Fibroblast of gingiva (primary cell): Measurements from ENCODE around the gene BMERB1.
A peak's percentile ranks its signal among the peaks of the same experiment; 100 is the strongest.
"Not testable (repeated sequence)": the region's sequence is repeated elsewhere in the genome, so short reads cannot be mapped to it uniquely, and the experiment has no call there.

Experiments
- DNase-seq: peaks from one replicate; pipeline ENCODE4 v3.0.0-alpha.2; 2011; ENCODE audit warnings: low read depth

BMERB1 gene

DNA sequence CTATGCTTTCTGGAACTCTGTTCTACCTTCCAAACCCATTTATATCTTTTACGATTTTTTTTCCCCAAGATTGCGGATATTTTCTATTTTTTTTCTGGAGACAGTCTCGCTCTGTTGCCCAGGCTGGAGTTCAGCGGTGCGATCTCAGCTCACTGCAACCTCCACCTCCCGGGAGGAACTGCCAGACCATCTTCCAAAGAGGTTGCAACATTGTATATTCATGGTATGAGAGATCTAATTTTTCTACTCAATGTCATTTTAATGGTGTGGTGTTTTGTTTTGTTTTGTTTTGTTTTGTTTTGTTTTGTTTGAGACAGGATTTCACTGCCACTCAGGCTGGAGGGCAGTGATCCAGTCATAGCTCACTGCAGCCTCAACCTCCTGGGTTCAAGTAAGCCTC lies 8.5 kb upstream of the BMERB1 start:
- DNase-seq = no peak

DNA sequence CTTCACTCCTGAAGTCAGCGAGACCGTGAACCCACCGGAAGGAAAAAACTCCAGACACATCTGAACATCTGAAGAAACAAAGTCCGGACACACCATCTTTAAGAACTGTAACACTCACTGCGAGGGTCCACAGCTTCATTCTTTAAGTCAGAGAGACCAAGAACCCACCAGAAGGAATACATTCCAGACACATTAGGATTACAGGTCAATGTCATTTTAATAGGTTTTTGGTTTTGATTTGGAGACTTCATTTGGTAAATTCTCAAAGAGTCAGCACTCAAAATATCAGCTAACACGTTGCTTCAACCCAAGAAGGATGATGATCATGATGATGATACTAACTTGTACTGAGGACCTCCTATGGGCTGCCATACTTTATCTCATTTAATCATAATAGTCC lies 7.6 kb upstream of the BMERB1 start:
- no peak for DNase-seq

DNA sequence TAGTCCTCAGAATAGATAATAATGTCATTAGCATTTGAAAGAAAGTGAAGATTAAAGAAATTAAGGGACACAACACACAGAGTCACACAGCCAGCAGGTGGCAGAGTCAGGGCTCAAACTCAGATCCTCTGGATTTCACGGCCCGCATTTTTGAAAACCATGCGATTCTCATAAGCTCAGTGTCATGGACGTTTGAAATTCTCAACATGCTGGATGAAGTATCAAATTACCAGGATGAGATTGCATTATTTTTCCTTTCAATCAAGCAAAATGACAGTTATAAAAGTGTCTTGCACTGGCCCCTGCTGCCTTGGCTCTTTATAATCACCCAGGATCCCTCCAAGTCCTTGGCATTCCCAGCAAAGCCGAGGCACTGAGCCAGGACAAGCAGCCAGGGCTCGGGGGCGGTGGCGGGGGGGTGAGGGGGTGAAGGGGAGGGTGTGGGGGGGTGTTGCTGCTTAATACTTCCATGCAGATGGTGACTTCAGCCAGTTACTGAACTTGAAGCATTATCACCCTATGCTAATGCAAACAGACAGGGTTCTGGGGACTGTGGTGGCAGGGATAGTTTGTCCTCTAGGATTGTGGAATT lies 6.6 kb upstream of the BMERB1 start:
- DNase-seq = peak; percentile 85

DNA sequence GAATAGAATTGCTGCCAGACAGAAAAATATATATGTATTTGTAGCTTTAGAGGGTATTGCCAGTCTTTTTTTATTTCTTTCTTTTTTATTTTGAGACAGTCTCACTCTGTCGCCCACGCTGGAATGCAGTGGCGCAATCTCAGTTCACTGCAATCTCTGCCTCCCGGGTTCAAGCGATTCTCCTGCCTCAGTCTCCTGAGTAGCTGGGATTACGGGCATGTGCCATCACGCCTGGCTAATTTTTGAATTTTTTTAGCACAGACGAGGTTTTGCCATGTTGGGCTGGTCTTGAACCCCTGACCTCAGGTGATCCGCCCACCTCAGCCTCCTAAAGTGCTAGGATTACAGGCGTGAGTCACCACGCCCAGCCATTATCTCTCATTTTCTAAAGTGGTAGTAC lies 3.5 kb upstream of the BMERB1 start:
- not testable (repeated sequence) for DNase-seq

DNA sequence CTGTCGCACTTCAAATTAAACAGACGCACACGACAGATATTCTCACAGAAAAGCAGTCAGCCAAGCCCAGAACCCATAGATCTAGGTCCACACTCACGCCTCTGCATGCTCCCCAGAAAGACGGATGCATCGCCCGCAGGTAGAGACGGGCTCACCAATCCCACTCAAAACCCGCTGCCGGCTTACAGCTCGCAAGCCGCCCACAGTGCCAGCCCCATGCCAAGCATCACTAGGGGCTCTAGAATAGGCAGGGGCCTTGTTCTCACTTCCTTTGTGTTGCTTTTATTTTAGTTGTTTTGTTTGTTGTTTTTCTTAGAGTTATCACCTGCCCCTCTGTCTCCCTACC lies 336 bp upstream of the BMERB1 start:
- DNase-seq = no peak

DNA sequence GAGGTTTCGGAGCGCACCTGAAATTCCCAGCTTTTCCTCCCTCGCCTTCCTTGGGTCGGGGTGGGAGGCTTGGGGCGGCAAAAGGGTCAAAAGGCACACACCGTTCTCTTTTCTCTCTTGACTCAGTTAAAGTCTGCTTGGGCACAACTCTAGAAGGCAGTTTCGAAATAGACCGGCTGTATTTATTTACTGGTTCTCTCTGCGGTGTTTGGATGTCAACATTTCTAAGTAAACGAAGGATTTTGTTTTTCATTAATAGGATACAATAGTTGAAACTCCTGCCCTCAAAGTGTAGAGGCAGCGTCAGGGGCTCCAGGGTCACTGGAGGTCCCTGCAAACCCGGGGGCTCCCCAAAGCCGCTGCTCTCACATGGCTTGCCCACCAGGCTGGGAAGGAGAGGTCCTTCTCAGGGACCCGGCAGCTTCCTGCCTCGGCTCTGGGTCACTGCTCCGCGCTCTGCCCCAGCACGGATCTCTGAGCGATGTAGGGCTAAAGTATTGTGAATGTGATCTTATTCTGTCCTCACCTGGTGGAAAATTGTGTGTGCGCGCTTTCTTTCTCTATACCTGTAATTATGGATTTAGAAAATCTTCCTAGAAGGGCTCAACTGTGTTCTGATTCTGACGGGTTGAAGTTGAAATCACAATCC lies 952 bp downstream of the BMERB1 start:
- DNase-seq = peak; percentile 35

DNA sequence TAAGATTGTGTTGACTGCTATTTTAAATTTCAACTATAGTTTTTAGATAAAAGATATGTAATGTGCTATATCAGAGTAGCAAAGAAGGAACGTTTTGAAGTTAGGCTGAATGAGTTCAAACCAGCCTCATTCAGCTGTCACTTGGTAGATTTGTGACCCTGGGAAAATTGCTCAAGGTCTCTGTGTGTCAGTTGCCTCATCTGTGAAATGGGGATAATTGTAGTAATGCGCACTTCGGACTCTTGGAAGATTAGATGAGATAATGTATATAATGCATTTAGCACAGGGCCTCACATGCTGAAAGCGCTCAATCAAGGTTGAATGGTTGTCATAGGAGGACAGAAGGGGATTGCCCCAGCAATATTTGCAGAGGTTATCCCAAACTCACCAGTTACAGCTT lies 4.7 kb downstream of the BMERB1 start:
- no peak for DNase-seq

DNA sequence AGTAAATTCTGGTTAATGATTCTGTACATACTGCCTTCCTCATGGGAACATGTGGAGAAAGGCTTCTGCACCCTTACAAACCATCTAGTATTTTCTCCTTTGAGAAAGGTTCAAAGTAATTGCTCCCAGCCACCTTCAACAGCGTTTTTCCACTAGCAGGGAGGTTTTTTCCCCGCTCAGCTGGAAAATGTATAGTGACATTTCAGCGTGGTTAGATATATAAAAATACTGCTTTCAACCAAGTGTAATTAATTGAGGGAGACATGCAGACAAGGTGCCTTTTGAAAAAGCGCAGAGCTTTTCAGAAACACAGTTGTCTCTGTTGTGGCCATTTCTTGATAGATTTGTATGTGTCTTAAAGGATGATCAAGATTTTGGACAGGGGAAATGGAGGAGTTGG lies 5.1 kb downstream of the BMERB1 start:
- DNase-seq = no peak

DNA sequence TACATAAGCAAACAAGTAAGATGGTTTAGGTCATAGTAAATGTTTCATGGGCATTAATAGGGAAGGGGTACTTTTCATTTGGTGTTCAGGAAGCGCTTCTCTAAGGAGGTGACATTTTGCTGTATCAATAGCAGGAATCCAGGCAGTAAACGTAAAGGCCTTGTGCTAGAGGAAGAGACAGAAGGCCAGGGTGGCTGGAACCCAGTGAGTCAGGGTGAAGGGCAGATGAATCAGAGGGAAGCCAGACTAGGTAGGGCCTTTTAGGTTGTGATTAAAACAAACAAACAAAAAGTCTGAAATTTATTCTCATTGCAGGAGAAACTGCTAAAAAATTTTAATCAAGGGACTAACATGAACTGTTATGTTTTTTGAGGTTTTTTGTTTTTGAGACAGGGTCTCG lies 6.5 kb downstream of the BMERB1 start:
- peak; percentile 21 for DNase-seq

DNA sequence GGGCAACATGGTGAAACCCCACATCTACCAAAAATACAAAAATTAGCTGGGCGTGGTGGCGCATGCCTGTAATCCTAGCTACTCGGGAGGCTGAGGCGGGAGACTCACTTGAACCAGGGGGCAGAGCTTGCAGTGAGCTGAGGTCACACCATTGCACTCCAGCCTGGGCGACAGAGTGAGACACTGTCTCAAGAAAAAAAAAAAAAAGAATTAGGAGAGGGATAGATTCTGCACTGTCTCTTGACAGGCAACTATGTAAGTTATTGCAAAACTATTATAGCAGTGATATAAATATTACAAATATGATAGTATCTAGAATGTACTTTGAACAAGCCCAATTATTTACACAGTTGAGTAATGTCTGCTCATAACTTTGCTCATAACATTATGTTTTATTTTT lies 7.8 kb downstream of the BMERB1 start:
- DNase-seq = peak; percentile 37

DNA sequence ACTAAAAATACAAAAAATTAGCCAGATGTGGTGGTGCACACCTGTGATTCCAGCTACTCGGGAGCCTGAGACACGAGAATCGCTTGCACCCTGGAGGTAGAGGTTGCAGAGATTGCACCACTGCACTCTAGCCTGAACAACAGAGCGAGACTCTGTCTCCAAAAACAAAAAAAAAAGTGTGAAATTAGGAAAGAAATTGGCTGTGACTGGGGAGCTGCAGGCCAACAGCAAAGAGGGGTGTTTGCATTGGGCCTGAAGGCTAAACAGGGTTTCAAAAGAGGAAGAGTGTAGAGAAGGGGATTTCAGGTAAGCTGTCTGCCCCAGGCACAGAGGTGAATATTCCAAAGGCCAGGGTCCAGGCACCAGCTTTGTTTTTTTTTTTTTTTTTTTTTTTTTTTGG lies 9.4 kb downstream of the BMERB1 start:
- DNase-seq = no peak

DNA sequence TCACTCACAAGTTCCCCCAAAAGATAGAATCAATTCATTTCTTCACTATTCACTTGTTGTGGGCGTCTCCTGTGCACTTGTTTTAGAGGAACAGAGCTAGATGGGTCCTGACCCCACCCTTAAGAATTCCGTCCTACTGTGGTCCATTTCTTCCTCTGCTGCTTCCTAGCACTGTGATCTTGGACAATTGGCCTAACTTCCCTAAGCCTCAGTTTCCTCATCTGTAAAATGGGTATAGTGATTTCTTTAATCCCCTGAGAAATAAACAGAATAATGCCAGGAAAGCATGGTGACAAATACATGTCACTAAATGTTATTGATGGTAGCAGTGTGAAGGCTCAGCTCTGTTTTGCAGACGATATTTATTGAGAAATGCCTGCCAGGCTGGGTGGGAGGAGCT lies 9.9 kb downstream of the BMERB1 start:
- no peak for DNase-seq

DNA sequence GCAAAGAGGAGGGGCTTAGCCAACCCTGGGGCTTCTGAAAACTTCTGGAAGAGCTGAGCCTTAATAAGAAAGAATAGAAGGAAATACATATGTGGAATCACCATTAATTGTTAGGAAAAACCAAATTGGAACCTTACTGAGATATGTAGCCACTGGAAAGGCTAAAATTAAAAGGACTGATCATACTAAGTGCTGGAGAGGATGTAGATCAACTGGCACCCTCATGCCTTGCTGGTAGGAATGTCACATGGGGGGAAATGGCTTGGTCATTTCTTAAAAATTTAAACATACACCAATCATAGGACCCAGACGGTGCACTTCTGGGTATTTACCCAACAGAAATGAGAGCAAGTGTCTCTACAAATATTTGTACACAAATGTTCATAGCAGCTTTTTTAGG lies 11.1 kb downstream of the BMERB1 start:
- DNase-seq = no peak

DNA sequence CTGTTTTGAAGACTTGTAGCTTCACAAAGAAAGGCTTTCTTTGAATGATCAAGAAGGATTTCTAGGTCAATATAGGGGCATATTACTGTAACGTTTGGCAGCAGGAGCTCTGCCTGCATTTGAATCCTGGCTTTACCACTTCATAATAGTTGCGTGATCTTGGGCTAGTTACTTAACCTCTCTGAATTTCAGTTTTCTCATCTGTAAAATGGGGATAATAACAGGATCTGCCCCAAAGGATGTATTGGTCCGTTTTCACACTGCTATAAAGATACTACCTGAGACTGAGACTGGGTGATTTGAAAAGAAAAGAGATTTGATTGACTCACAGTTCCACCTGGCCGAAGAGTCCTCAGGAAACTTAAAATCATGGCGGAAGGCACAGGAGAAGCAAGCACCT lies 12.5 kb downstream of the BMERB1 start:
- no peak for DNase-seq

DNA sequence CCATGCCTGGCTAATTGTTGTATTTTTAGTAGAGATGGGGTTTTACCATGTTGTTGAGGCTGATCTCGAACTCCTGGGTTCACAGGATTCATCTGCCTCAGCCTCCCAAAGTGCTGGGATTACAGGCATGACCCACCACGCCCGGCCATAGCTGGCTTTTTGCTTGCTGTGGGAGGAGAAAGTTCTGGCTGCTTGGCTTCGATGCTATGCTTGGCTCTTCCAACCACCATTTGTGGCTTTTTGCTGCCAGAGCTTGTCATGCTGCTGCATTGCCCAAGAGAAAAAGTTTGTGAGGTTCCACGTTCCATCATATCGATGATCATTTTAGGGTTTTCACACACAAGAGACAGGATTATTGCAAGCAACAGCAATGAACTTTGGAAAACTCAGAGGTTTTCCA lies 16.2 kb downstream of the BMERB1 start:
- DNase-seq = peak; percentile 57

DNA sequence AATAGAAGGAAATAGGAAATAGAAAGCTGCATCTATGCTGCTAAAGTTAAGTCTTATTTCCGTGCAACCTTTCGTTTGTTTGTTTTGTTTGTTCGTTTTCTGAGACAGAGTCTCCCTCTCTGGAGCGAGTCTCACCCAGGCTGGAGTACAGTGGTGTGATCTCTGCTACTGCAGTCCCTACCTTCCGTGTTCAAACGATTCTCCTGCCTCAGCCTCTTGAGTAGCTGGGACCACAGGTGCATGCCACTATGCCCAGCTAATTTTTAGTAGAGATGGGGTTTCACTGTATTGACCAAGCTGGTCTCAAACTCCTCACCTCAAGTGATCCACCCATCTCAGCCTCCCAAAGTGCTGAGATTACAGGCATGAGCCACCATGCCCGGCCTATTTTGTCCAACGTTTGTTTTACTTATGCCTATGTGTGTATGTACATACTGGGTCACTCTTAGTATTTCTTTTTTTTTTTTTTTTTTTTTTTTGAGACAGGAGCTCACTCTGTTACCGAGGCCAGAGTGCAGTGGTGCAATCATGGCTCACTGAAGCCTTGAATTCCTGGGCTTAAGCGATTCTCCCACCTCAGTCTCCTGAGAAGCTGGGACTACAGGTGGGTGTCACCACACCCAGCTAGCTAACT lies 16.8 kb downstream of the BMERB1 start:
- no peak for DNase-seq

DNA sequence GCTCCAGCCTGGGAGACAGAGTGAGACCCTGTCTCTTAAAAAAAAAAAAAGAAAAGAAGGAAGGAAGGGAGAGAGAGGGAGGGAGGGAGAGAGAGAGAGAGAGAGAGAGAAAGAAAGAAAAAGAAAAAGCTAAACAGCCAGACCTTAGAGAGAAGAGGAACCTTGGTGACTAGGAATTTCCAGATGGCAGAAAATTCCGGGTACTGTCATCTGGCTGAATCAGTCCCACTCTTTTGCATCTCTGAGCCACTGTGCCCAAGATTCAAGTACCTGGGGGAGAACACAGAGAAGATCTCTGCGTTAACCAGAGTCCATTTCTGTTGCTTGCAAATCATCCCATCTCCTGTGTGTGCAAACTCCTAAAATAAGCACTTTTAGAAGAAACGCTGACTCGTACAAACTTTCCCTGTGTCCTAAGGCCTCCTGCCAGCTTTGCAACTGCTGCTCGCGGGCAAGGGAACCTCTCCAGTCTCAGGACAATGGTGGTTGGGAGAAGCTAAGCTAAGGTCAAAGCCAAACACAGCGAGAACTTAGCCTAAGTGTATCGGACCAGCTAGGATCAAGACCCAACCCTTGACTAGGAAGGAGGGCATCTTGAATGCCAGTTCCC lies 18.0 kb downstream of the BMERB1 start:
- peak; percentile 12 for DNase-seq

DNA sequence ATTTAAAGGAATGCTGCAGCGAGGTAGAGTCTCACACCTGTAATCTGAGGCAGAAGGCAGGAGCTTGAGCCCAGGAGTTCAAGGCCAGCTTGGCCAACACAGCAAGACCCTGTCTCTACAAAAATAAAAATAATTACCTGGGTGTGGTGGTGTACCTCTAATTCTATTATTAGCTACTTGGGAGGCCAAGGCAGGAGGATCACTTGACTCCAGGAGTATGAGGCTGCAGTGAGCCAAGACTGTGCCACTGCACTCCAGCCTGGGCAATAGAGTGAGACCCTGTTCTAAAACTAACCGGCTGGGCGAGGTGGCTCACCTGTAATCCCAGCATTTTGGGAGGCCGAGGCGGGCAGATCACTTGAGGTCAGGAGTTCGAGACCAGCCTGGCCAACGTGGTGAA lies 18.9 kb downstream of the BMERB1 start:
- DNase-seq = not testable (repeated sequence)

DNA sequence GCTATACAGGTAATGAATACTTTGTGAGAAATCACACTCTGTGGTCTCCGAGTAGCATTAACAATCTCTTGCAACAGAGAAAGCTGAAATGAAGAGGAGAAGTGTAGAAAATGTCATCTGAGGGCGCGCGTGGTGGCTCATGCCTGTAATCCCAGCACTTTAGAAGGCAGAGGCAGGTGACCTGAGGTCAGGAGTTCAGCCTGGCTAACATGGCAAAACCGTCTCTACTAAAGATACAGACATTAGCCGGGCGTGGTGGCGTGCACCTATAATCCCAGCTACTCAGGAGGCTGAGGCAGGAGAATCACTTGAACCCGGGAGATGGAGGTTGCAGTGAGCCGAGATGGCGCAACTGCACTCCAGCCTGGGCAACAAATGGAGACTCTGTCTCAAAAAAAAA lies 20.5 kb downstream of the BMERB1 start:
- not testable (repeated sequence) for DNase-seq

DNA sequence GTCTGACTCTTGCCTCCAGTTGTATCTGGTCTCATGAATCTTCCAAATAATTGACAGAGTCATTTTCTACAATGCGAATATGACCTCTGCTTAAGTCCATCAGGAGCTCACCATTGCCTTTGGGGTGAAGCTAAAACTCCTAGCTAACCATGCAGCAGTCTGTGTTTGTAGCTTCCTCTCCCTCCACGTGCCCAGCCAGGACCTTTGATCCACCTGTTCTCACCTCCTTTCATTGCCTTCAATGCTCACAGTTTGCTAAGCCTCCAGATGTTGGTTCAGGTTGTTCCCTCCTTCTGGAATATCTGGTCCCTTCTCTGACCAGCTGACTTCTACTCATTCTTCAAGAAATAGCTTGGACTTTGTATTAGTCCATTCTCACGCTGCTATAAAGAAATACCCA lies 23.0 kb downstream of the BMERB1 start:
- DNase-seq = no peak

DNA sequence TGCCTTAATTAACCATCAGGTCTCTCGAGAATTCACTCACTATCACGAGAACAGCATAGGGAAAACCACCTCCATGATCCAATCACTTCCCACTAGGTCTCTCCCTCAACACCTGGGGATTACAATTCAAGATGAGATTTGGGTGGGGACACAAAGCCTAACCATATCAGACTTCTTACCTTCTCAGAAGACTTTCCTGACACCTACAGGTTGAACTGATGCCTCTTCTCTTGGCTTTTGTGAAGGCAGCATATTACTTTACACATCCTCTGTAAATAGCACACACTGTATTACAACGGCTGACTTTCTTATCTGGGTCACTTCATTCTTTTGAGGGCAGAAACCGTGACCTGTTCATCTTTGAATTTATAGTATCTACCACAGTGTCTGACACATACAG lies 23.6 kb downstream of the BMERB1 start:
- no peak for DNase-seq

DNA sequence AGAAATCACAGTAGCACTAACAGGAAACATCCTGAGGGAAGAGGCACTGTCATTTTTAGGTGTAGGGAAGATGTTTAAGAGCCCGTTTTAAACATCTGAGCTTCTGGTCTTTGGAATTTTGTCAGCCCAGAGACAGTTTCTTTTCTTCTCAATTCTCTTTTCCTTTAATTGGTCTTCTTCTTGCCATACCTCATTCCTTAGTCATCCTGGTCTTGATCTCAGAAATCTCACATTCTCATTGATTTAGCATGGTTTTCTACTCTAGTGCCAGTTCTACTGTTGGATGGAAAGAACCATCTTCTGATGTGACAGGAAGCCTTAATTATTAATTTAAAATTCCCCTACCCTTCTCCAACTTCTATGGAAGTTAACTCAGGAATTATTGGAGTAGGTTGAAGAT lies 25.4 kb downstream of the BMERB1 start:
- no peak for DNase-seq

DNA sequence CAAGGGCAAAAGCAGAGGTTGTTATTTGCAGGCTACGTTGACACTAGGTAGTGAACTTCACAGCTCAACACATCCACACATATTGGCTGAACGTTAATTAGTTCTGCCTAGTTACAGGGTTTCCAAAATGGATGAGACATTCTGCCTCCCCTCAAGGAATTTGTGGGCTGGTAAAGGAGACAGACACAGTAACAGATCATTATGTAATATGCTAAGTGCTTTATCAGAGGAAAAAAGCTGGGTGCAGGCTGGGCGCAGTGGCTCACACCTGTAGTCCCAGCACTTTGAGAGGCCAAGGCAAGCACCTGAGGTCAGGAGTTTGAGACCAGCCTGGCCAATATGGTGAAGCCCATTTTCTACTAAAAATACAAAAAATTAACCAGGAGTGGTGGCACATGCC lies 26.2 kb downstream of the BMERB1 start:
- no peak for DNase-seq

DNA sequence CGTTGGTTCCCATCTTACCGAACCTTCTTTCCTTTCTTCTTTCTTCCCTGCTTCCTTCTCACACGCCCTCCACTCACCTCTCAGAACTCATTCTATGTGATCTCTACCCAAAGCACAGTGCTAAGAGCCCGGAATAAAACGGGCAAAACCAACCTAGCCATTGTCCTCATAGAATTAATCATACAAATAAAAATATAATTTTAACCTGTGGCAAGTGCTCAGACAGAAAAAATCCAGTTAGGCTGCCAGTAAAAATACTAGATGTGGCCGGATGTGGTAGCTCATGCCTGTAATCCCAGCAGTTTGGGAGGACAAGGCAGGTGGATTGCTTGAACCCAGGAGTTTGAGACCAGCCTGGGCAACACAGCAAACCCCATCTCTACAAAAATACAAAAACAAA lies 27.0 kb downstream of the BMERB1 start:
- DNase-seq = no peak
